ENCODE results near the gene CASTOR2.

The CASTOR2 gene

DNA sequence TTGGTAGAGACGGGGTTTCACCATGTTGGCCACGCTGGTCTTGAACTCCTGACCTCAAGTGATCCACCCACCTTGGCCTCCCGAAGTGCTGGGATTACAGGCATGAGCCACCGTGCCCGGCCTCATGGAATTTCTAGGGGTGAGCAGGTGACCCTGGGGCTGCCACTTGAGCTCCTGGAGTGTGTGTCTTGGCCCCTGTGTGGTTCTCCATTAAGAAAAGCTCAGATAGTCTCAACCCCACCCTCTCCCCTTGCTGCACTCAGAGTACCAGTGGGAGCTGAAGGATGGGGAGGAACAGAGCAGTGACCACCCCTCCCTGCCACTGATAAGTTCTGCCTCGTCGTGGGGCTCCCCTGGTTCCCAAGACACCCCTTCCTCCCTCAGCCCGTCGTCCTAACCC, 63.8 kb downstream of the CASTOR2 start:
- Mint-ChIP-seq H3K4me1 (no peaks in the 10 kb centered on the region), H3K4me3 (no peak overlapping the region), H3K36me3 (no peaks in the 10 kb centered on the region), H3K27me3 (no peaks in the 10 kb centered on the region), H3K27ac (peak overlapping the region; percentile 30), H3K9me3 (no peaks in the 10 kb centered on the region)
- DNase-seq, result no peak
- CTCF ChIA-PET, result no interaction called here

DNA sequence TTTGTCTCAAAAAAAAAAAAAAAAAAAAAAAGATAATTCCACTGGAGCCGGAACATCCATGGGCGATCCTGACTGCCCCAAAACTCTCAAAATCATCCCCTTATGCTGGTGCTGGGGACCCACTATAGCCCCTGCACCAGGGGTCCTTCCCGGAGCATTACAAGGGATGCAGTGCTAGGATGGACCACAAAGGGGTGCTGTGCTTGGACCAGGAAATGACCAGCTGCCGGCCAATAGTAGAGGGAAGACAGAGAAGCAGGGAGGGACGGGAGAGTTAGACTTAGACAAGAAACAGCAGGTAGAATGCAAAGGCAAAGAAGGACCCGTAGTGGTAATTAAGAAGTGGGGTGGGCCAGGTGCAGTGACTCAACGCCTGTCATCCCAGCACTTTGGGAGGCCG, 68.6 kb downstream of the CASTOR2 start:
- Mint-ChIP-seq H3K9me3 (no peaks in the 10 kb centered on the region), H3K4me3 (no peak overlapping the region), H3K4me1 (no peaks in the 10 kb centered on the region), H3K27me3 (no peaks in the 10 kb centered on the region), H3K27ac (no peak overlapping the region), H3K36me3 (no peaks in the 10 kb centered on the region)
- CTCF ChIA-PET, result interaction anchor here (1.4 kb wide), 1 partner anchor 12 kb away, joined by 5 read pairs; no protein-coding TSS in a partner anchor
- no peak for DNase-seq

GRCh38 chr7:75033826-75034225, 69.3 kb downstream of the CASTOR2 start:
- no peak overlapping the region for H3K4me3 Mint-ChIP-seq
- H3K27ac Mint-ChIP-seq, result no peak overlapping the region
- no peaks in the 10 kb centered on the region for H3K27me3 Mint-ChIP-seq
- H3K9me3 Mint-ChIP-seq, result no peaks in the 10 kb centered on the region
- H3K4me1 Mint-ChIP-seq, result no peaks in the 10 kb centered on the region
- CTCF ChIA-PET, result interaction anchor here (1.3 to 1.4 kb wide), 2 partner anchors 11 to 12 kb away, joined by 3 to 5 read pairs; no protein-coding TSS in a partner anchor
- no peaks in the 10 kb centered on the region for H3K36me3 Mint-ChIP-seq
- no peak for DNase-seq

DNA sequence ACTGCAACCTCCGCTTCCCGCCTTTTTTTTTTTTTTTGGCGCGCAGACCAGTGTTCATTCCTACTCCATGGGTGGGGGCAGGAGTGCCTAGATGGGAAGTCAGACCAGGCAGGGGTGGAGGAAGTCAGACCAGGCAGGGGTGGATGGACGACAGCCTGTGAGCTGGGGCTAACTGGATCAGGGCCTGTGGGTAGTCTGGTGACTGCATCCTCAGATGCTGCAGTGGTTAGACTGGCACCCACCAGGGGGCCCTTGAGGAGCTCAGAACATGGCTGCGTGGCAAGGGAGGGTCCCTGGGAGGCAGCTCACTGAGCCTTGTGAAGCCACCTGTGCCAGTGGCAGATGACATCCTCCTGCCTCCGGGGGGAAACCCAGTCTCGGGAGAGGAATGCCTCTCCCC, 74.0 kb downstream of the CASTOR2 start:
- no peak for DNase-seq
- Mint-ChIP-seq H3K9me3 (no peaks in the 10 kb centered on the region), H3K36me3 (peaks cover 8% of the 10 kb centered on the region), H3K27me3 (no peaks in the 10 kb centered on the region), H3K4me3 (no peak overlapping the region), H3K27ac (no peak overlapping the region), H3K4me1 (no peaks in the 10 kb centered on the region)
- CTCF ChIA-PET, result no interaction called here

GRCh38 chr7:75039166-75039565, 74.7 kb downstream of the CASTOR2 start:
- H3K36me3 Mint-ChIP-seq, result peaks cover 12% of the 10 kb centered on the region
- no peaks in the 10 kb centered on the region for H3K9me3 Mint-ChIP-seq
- H3K4me3 Mint-ChIP-seq, result no peak overlapping the region
- no peaks in the 10 kb centered on the region for H3K4me1 Mint-ChIP-seq
- DNase-seq, result no peak
- CTCF ChIA-PET, result no interaction called here
- H3K27ac Mint-ChIP-seq, result no peak overlapping the region
- no peaks in the 10 kb centered on the region for H3K27me3 Mint-ChIP-seq

GRCh38 chr7:75039709-75040108, 75.2 kb downstream of the CASTOR2 start:
- H3K4me3 Mint-ChIP-seq, result no peak overlapping the region
- H3K4me1 Mint-ChIP-seq, result no peaks in the 10 kb centered on the region
- no peaks in the 10 kb centered on the region for H3K9me3 Mint-ChIP-seq
- H3K36me3 Mint-ChIP-seq, result peaks cover 12% of the 10 kb centered on the region
- no peak overlapping the region for H3K27ac Mint-ChIP-seq
- CTCF ChIA-PET, result no interaction called here
- DNase-seq, result no peak
- no peaks in the 10 kb centered on the region for H3K27me3 Mint-ChIP-seq

GRCh38 chr7:75040512-75040911, 76.0 kb downstream of the CASTOR2 start:
- CTCF ChIA-PET, result no interaction called here
- Mint-ChIP-seq H3K36me3 (peaks cover 12% of the 10 kb centered on the region), H3K4me3 (no peak overlapping the region), H3K27ac (no peak overlapping the region), H3K4me1 (no peaks in the 10 kb centered on the region), H3K27me3 (no peaks in the 10 kb centered on the region), H3K9me3 (no peaks in the 10 kb centered on the region)
- DNase-seq, result no peak

DNA sequence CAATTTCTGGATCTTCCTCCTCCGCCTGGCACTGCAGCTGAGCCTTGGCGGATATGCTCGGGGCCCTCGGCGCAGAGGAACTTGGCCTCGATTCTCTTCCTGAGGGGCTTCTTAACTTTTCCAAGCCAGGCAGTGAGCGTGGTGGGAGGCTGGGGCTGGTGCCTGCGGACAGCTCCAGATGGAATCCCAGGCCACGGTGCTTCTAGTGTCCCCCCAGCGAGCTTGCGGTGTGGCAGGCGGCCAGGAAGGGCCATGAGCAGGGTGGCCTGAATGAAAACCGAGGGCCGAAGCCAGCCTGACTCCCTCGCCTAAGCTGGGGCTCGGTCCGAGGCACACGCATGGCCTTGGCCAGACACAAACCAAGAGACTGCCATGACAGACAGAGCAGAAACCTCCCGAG, 77.8 kb downstream of the CASTOR2 start:
- CTCF ChIA-PET, result no interaction called here
- H3K4me1 Mint-ChIP-seq, result no peaks in the 10 kb centered on the region
- no peak overlapping the region for H3K4me3 Mint-ChIP-seq
- H3K27ac Mint-ChIP-seq, result no peak overlapping the region
- DNase-seq, result no peak
- H3K36me3 Mint-ChIP-seq, result peaks cover 12% of the 10 kb centered on the region
- no peaks in the 10 kb centered on the region for H3K9me3 Mint-ChIP-seq
- no peaks in the 10 kb centered on the region for H3K27me3 Mint-ChIP-seq

GRCh38 chr7:75042831-75043703, 78.6 kb downstream of the CASTOR2 start:
- H3K27ac Mint-ChIP-seq, result no peak overlapping the region
- H3K36me3 Mint-ChIP-seq, result peaks cover 12% of the 10 kb centered on the region
- no peaks in the 10 kb centered on the region for H3K27me3 Mint-ChIP-seq
- no peak for DNase-seq
- CTCF ChIA-PET, result no interaction called here
- no peaks in the 10 kb centered on the region for H3K4me1 Mint-ChIP-seq
- H3K4me3 Mint-ChIP-seq, result no peak overlapping the region
- no peaks in the 10 kb centered on the region for H3K9me3 Mint-ChIP-seq

GRCh38 chr7:75045881-75046280, 81.4 kb downstream of the CASTOR2 start:
- no peak overlapping the region for H3K27ac Mint-ChIP-seq
- H3K36me3 Mint-ChIP-seq, result peaks cover 14% of the 10 kb centered on the region
- no peaks in the 10 kb centered on the region for H3K9me3 Mint-ChIP-seq
- no peaks in the 10 kb centered on the region for H3K4me1 Mint-ChIP-seq
- no peak for DNase-seq
- H3K4me3 Mint-ChIP-seq, result no peak overlapping the region
- H3K27me3 Mint-ChIP-seq, result no peaks in the 10 kb centered on the region
- CTCF ChIA-PET, result interaction anchor here (1.1 kb wide), 1 partner anchor 12 kb away, joined by 3 read pairs; no protein-coding TSS in a partner anchor

- Mint-ChIP-seq H3K27me3 (no peaks in the 10 kb centered on the region), H3K4me1 (no peaks in the 10 kb centered on the region), H3K27ac (peak overlapping the region; percentile 49), H3K4me3 (no peak overlapping the region), H3K9me3 (no peaks in the 10 kb centered on the region), H3K36me3 (peaks cover 19% of the 10 kb centered on the region)
- CTCF ChIA-PET, result no interaction called here
- DNase-seq, result no peak
Measured at GRCh38 chr7:75048435-75049379, 84.2 kb downstream of the CASTOR2 start.

DNA sequence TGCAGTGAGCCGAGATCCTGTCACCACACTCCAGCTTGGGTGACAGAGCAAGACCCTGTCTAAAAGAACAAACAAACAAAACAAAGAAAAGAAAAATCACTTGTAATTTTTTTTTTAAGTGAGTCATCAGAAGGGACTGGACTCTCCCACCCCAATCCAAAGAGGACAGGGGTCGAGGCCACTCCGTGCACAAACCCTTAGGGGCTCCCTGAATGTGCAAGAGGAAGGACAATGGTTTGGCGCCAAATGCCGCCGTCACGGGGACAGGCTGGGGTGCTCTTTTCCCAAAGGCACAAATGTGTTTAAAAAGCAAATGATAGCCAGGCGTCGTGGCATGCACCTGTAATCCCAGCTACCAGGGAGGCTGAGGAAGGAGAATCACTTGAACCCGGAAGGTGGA, 85.3 kb downstream of the CASTOR2 start:
- Mint-ChIP-seq H3K27ac (no peak overlapping the region), H3K9me3 (no peaks in the 10 kb centered on the region), H3K27me3 (no peaks in the 10 kb centered on the region), H3K36me3 (peaks cover 18% of the 10 kb centered on the region), H3K4me3 (no peak overlapping the region), H3K4me1 (no peaks in the 10 kb centered on the region)
- CTCF ChIA-PET, result no interaction called here
- DNase-seq, result no peak

DNA sequence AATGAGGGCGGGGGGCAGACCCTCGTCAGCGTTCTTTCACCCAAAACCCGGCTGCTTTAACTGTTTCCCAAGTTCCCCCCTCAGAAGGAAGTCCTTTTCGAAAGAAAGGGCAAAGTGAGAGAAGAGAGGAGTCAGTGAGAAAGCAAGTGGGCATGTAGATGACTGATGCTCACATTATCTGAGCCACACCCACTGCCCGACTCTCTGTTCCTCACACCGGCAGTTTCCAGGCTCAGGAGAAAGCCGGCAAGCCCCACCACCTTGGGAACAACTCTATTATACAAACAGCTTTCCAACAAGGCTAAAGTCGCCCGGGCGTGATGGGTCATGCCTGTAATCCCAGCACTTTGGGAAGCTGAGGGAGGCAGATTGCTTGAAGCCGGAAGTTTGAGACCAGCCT, 86.0 kb downstream of the CASTOR2 start:
- CTCF ChIA-PET, result no interaction called here
- H3K27me3 Mint-ChIP-seq, result no peaks in the 10 kb centered on the region
- no peaks in the 10 kb centered on the region for H3K4me1 Mint-ChIP-seq
- H3K36me3 Mint-ChIP-seq, result peaks cover 21% of the 10 kb centered on the region
- DNase-seq, result no peak
- H3K27ac Mint-ChIP-seq, result no peak overlapping the region
- no peak overlapping the region for H3K4me3 Mint-ChIP-seq
- no peaks in the 10 kb centered on the region for H3K9me3 Mint-ChIP-seq

GRCh38 chr7:75054744-75055143, 90.2 kb downstream of the CASTOR2 start:
- Mint-ChIP-seq H3K9me3 (no peaks in the 10 kb centered on the region), H3K4me1 (no peaks in the 10 kb centered on the region), H3K36me3 (peaks cover 37% of the 10 kb centered on the region), H3K27ac (no peak overlapping the region), H3K27me3 (no peaks in the 10 kb centered on the region), H3K4me3 (no peak overlapping the region)
- DNase-seq, result no peak
- CTCF ChIA-PET, result no interaction called here

All from activated naive CD4-positive, alpha-beta T cell treated with anti-CD3 and anti-CD28 coated beads, Interleukin-2, amount 10 ng/mL, durations not matched to agents 7 days and 5 days (primary cell).